HG02798 (cell line): ENCODE data around the gene LCN6.
"Not testable (repeated sequence)": the region's sequence is repeated elsewhere in the genome, so short reads cannot be mapped to it uniquely, and the experiment has no call there.

Experiments
- ATAC-seq: cut with Tn5 transposase; IDR thresholded peaks from one replicate; pipeline ENCODE4 v1.9.1; 2021; ENCODE audit warnings: mild to moderate bottlenecking; ENCODE audit not compliant: unreplicated experiment, poor library complexity

Gene LCN6

GRCh38 chr9:136712690-136713544, 35.4 kb downstream of the LCN6 start:
- no peak for ATAC-seq

- ATAC-seq, result no peak
These were observed 36.3 kb downstream of the LCN6 start, which contains the start of gene DIPK1B for GRCh38 chr9:136711751-136712689. TSS of gene DIPK1B (plus strand) at chr9:136712572. CDS start at chr9:136712666, 94 bp downstream.

GRCh38 chr9:136711219-136711648, 37.1 kb downstream of the LCN6 start:
- ATAC-seq, result not testable (repeated sequence)

- ATAC-seq, result no peak
These were observed 37.8 kb downstream of the LCN6 start for GRCh38 chr9:136710543-136710942.

- no peak for ATAC-seq
These were observed 38.7 kb downstream of the LCN6 start for GRCh38 chr9:136709454-136710109.

- no peak for ATAC-seq
These were observed 40.3 kb downstream of the LCN6 start for GRCh38 chr9:136707849-136708517.

GRCh38 chr9:136707011-136707410, 41.3 kb downstream of the LCN6 start:
- no peak for ATAC-seq

- ATAC-seq, result no peak
These were observed 42.8 kb downstream of the LCN6 start for GRCh38 chr9:136705564-136705963.

GRCh38 chr9:136704741-136705140, 43.6 kb downstream of the LCN6 start:
- not testable (repeated sequence) for ATAC-seq

GRCh38 chr9:136703276-136703860, 45.0 kb downstream of the LCN6 start:
- ATAC-seq, result no peak

GRCh38 chr9:136701668-136702053, 46.7 kb downstream of the LCN6 start:
- ATAC-seq, result no peak

- ATAC-seq, result peak; percentile 51
These were observed 47.2 kb downstream of the LCN6 start for GRCh38 chr9:136700959-136701667.

- ATAC-seq, result no peak
These were observed 48.0 kb downstream of the LCN6 start for GRCh38 chr9:136700304-136700703.

- no peak for ATAC-seq
These were observed 49.6 kb downstream of the LCN6 start for GRCh38 chr9:136698635-136699246.

GRCh38 chr9:136697821-136698526, 50.4 kb downstream of the LCN6 start:
- no peak for ATAC-seq

GRCh38 chr9:136697146-136697820, 51.0 kb downstream of the LCN6 start:
- no peak for ATAC-seq

- ATAC-seq, result no peak
These were observed 51.8 kb downstream of the LCN6 start for GRCh38 chr9:136696502-136696901.
